RKO (cell line): ENCODE results near the gene TCF23.
"Not testable (repeated sequence)": the region's sequence is repeated elsewhere in the genome, so short reads cannot be mapped to it uniquely, and the experiment has no call there.

Experiments used
- DNase-seq: peaks from one replicate; pipeline ENCODE4 v3.0.0-alpha.2; 2016; ENCODE audit warnings: low spot score

The TCF23 gene

DNA sequence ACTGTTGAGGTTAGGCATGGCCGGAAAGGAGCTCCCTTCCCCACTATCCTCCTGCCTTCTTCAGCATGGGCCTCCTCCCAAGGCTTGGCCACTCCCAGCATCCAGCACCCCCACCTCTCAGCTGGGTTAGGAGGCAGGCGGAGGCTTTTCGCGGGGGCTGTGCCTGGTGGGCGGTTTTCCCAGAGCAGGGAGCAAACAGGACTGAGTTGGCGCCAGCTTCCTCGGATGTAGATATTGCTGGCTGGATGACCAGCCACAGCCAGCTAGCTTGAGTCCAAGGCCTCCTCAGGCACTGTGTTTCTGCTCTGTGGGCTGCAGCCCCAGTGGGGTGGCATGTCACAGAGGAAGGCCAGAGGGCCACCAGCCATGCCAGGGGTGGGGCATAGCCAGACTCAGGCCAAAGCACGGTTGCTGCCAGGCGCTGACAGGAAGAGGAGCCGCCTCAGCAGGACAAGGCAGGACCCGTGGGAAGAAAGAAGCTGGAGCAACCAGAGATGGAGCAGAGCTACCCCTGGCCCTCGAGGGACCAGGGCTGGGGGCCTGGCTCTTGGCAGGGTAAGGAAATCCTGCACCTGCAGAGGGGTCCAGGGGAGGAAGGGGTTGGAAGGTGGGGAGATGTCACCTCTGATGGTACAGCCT lies at the start of gene TCF23:
Gene TCF23, plus strand, starts transcription at position 204 of the 639 bp plus-strand sequence. Its CDS starts 130 bp downstream, at position 334.
- DNase-seq = no peak

DNA sequence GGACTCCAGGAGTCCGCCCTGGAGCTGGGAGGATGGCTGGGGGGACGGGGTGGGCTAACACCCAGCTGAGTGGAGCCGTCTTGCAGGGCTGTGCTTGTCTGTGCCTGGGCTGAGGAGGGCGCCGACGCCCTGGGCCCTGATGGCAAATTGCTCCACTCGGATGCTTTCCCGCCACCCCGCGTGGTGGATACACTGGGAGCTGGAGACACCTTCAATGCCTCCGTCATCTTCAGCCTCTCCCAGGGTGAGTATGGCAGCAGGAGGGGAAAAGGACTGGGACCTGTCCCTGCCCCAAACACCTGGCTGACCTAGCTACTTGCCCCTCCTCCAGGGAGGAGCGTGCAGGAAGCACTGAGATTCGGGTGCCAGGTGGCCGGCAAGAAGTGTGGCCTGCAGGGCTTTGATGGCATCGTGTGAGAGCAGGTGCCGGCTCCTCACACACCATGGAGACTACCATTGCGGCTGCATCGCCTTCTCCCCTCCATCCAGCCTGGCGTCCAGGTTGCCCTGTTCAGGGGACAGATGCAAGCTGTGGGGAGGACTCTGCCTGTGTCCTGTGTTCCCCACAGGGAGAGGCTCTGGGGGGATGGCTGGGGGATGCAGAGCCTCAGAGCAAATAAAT lies 49.4 kb upstream of the TCF23 start:
- no peak for DNase-seq

DNA sequence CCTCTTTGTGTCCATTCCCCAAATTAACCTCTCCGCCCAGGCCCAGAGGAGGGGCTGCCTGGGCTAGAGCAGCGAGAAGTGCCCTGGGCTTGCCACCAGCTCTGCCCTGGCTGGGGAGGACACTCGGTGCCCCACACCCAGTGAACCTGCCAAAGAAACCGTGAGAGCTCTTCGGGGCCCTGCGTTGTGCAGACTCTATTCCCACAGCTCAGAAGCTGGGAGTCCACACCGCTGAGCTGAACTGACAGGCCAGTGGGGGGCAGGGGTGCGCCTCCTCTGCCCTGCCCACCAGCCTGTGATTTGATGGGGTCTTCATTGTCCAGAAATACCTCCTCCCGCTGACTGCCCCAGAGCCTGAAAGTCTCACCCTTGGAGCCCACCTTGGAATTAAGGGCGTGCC lies 48.8 kb upstream of the TCF23 start:
- DNase-seq = no peak

DNA sequence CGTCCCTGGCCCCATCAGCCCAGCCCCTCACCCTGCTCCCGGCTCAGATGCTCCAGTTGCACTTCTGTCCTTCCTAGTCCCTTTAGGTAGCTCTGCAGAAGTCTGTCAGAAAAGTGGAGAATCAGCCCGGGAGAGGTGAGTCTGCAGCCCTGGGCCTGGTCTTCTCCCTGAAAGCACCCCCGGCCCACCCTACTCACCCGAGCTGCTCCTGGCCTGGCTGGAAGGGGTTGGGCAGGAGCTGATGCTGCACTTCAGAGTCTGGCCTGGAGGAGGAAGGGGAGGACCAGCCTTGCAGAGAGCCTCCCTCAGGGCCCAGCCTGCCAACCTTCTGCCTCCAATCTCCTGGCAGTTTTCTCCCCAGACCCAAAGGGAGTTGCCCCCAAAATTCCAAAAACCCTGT lies 46.5 kb upstream of the TCF23 start:
- no peak for DNase-seq

- DNase-seq = no peak
These were observed 42.8 kb upstream of the TCF23 start for GRCh38 chr2:27105981-27106380.

DNA sequence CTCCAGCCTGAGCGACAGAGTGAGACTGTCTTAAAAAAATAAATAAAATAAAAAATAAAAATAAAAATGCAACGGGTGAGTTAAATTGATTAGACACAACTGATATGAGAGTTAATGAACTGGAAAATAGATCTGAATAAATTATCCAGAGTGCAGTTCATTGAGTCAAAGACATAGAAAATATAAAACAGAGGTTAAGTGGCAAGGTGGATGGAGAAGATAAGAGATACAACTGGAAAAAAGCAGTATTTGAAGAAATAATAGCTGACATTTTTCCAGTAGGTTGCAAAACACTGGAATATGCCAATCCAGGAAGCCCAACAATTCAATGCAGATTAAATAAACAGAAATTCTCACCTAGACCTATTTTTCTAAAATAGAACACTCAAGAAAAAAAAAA lies 40.6 kb upstream of the TCF23 start:
- DNase-seq = no peak

GRCh38 chr2:27109083-27109482 lies 39.7 kb upstream of the TCF23 start:
- DNase-seq = no peak

DNA sequence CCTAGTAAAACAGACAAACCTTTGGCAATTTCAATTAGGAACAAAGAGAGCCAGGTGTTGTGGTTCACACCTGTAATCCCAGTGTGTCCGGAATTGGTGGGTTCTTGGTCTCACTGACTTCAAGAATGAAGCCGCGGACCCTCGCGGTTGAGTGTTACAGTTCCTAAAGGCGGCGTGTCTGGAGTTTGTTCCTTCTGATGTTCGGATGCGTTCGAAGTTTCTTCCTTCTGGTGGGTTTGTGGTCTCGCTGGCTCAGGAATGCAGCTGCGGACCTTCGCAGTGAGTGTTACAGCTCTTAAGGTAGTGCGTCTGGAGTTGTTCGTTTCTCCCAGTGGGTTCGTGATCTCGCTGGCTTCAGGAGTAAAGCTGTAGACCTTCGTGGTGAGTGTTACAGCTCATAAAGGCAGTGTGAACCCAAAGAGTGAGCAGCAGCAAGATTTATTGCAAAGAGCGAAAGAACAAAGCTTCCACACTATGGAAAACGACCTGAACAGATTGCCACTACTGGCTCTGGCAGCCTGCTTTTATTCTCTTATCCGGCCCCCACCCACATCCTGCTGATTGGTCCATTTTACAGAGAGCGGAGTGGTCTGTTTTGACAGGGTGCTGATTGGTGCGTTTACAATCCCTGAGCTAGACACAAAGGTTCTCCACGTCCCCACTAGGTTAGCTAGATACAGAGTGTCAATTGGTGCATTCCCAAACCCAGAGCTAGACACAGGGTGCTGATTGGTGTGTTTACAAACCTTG lies 38.0 kb upstream of the TCF23 start:
- not testable (repeated sequence) for DNase-seq

DNA sequence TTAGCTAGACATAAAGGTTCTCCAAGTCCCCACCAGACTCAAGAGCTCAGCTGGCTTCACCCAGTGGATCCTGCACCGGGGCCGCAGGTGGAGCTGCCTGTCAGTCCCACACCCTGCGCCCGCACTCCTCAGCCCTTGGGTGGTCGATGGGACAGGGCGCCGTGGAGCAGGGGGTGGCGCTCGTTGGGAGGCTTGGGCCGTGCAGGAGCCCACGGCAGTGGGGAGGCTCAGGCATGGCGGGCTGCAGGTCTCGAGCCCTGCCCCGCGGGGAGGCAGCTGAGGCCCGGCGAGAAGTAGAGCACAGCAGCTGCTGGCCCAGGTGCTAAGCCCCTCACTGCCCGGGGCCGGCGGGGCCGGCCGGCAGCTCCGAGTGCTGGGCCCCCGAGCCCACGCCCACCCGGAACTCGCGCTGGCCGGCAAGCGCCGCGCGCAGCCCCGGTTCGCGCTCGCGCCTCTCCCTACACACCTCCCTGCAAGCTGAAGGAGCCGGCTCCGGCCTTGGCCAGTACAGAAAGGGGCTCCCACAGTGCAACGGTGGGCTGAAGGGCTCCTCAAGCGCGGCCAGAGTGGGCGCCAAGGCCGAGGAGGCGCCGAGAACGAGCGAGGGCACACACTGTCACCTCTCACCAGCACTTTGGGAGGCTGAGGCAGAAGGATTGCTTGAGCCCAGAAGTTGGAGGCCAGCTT lies 37.3 kb upstream of the TCF23 start:
- DNase-seq = not testable (repeated sequence)

- DNase-seq = no peak
These were observed 33.3 kb upstream of the TCF23 start for GRCh38 chr2:27115519-27115918.

GRCh38 chr2:27117995-27118524 lies 30.7 kb upstream of the TCF23 start:
- no peak for DNase-seq

GRCh38 chr2:27118525-27119329 lies 30.1 kb upstream of the TCF23 start, which contains the start of gene CGREF1:
Gene CGREF1 (minus strand): TSS chr2:27119128. CDS start chr2:27104366, 14,762 bp downstream.
- DNase-seq = no peak

GRCh38 chr2:27119330-27119670 lies 29.5 kb upstream of the TCF23 start:
- DNase-seq = not testable (repeated sequence)

- DNase-seq = no peak
These were observed 26.9 kb upstream of the TCF23 start for GRCh38 chr2:27121906-27122305.

DNA sequence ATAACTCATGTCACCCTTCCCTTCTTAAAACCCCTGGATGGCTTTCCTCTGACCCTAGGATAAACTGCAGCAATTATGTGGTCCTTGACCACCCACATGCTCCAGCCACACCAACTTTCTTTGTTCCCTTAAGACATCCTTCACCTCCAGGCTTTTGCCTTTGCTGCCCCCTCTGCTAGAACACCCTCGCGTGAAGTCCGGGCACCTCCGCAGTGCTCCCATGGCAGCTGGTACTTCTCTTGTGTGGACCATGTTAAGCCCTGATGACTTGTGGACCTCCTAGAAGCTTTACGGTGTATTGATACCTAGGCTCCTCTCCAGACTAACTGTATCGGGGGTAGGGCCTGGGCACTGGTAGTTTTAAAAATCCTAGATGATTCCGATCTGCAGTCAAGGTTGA lies 26.0 kb upstream of the TCF23 start:
- no peak for DNase-seq

GRCh38 chr2:27123302-27124150 lies 25.3 kb upstream of the TCF23 start, which contains the start of gene ABHD1:
Gene ABHD1 (plus strand): TSS chr2:27123815. CDS start chr2:27123949, 134 bp downstream.
- DNase-seq = no peak

DNA sequence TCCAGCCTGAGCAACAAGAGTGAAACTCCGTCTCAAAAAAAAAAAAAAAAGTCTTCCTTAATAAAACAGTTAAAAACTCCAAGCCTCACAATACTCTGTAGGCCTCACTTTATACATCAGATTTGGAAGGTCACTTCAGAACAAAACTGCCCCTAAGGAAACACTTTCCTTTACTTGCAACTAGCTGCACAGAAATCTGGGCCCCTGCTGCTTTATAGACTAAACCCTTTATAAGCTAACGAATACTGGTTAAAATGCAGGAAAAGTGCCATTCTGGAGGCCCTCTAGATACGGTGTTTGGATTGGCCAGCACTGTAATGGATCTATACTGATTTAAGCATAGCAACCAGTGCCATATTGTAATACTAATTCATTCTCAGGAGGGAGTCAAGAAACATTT lies 23.7 kb upstream of the TCF23 start:
- DNase-seq = no peak

- DNase-seq = no peak
These were observed 22.5 kb upstream of the TCF23 start for GRCh38 chr2:27126252-27126710.

GRCh38 chr2:27127883-27128667 lies 20.7 kb upstream of the TCF23 start:
- no peak for DNase-seq
